Chondrocyte (in vitro differentiated cells): Measurements from ENCODE around the gene FAM32A. TPM values are rescaled to one million over a fixed set of nuclear protein-coding genes. Genes with fewer than 3 reads are reported as not detected.

Source experiments
- DNase-seq: peaks from one replicate; pipeline ENCODE4 v3.0.0; 2021; ENCODE audit warnings: mixed read lengths, low spot score
- H3K27ac Mint-ChIP-seq: one replicate; pipeline ENCODE4 v1.8.0; 2021; ENCODE audit warnings: mild to moderate bottlenecking, moderate library complexity, mixed read lengths; ENCODE audit not compliant: unreplicated experiment
- H3K27me3 Mint-ChIP-seq: 2 replicates; pipeline ENCODE4 v1.8.0; 2021; ENCODE audit warnings: low read depth, mixed read lengths
- H3K36me3 Mint-ChIP-seq: 2 replicates; pipeline ENCODE4 v1.8.0; 2021; ENCODE audit warnings: low read depth, mixed read lengths
- H3K4me1 Mint-ChIP-seq: 2 replicates; pipeline ENCODE4 v1.8.0; 2021; ENCODE audit warnings: low read depth, mild to moderate bottlenecking, mixed read lengths
- H3K4me3 Mint-ChIP-seq: one replicate; pipeline ENCODE4 v1.8.0; 2021; ENCODE audit warnings: mild to moderate bottlenecking, moderate library complexity, mixed read lengths; ENCODE audit not compliant: unreplicated experiment
- H3K9me3 Mint-ChIP-seq: 2 replicates; pipeline ENCODE4 v1.8.0; 2021; ENCODE audit warnings: low read depth, mixed read lengths
- CTCF ChIP-seq: fragments of 200-600 bp; sonication (generic); IDR thresholded peaks from 2 replicates; pipeline ENCODE4 v1.5.0; 2021; ENCODE audit warnings: antibody characterized with exemption, mild to moderate bottlenecking, moderate library complexity
- total RNA-seq: library from RNA; stranded (reverse); gene quantifications from 3 replicates; pipeline ENCODE4 v1.2.1, GENCODE V29; 2021

FAM32A gene
- total RNA-seq, 1 donor from 2014 or later = 64.9 TPM

- Mint-ChIP-seq H3K27me3 (peaks cover 5% of the 10 kb centered on the region), H3K9me3 (no peaks in the 10 kb centered on the region), H3K4me1 (no peaks in the 10 kb centered on the region), H3K36me3 (no peaks in the 10 kb centered on the region), H3K27ac (no peak overlapping the region), H3K4me3 (no peak overlapping the region)
- no peak for DNase-seq
- no peak for TF ChIP-seq CTCF
Measured at GRCh38 chr19:16148443-16149229, 36.6 kb upstream of the FAM32A start.

GRCh38 chr19:16153582-16154336 lies 31.5 kb upstream of the FAM32A start:
- TF ChIP-seq CTCF = no peak
- Mint-ChIP-seq H3K4me1 (no peaks in the 10 kb centered on the region), H3K36me3 (no peaks in the 10 kb centered on the region), H3K4me3 (no peak overlapping the region), H3K27ac (no peak overlapping the region), H3K9me3 (no peaks in the 10 kb centered on the region), H3K27me3 (peaks cover 7% of the 10 kb centered on the region)
- DNase-seq = no peak

- H3K4me1 Mint-ChIP-seq = no peaks in the 10 kb centered on the region
- no peaks in the 10 kb centered on the region for H3K36me3 Mint-ChIP-seq
- TF ChIP-seq CTCF = no peak
- no peaks in the 10 kb centered on the region for H3K9me3 Mint-ChIP-seq
- H3K27ac Mint-ChIP-seq = no peak overlapping the region
- no peak overlapping the region for H3K4me3 Mint-ChIP-seq
- peaks cover 7% of the 10 kb centered on the region for H3K27me3 Mint-ChIP-seq
- no peak for DNase-seq
Measured at GRCh38 chr19:16154557-16154956, 30.7 kb upstream of the FAM32A start.

- Mint-ChIP-seq H3K4me3 (no peak overlapping the region), H3K36me3 (no peaks in the 10 kb centered on the region), H3K27ac (no peak overlapping the region), H3K27me3 (peaks cover 7% of the 10 kb centered on the region), H3K9me3 (no peaks in the 10 kb centered on the region), H3K4me1 (no peaks in the 10 kb centered on the region)
- no peak for TF ChIP-seq CTCF
- no peak for DNase-seq
Measured at GRCh38 chr19:16155128-16155527, 30.1 kb upstream of the FAM32A start.

- Mint-ChIP-seq H3K9me3 (no peaks in the 10 kb centered on the region), H3K4me3 (no peak overlapping the region), H3K27me3 (peaks cover 7% of the 10 kb centered on the region), H3K36me3 (no peaks in the 10 kb centered on the region), H3K4me1 (peaks cover 12% of the 10 kb centered on the region), H3K27ac (no peak overlapping the region)
- no peak for TF ChIP-seq CTCF
- DNase-seq = no peak
Measured at GRCh38 chr19:16156904-16157303, 28.3 kb upstream of the FAM32A start.
